ENCODE measurements around the gene TMEM165.
A peak's percentile ranks its signal among the peaks of the same experiment; 100 is the strongest.

GRCh38 chr4:55397520-55398321 lies 2.0 kb downstream of the TMEM165 start:
- no peak for TF ChIP-seq CTCF (tag by site-specific recombination; IDR thresholded peaks at IDR 0.05)
- no peak for TF ChIP-seq ZNF274 (IDR thresholded peaks at IDR 0.05; ENCODE audit: low read length)
- TF ChIP-seq ZNF274 (tag by site-specific recombination; IDR thresholded peaks at IDR 0.05; ENCODE audit: borderline replicate concordance), result no peak
- no peak for TF ChIP-seq ZNF501 (tag by site-specific recombination; IDR thresholded peaks at IDR 0.05)
- peak; percentile 41 for TF ChIP-seq SP2 (tag by site-specific recombination; IDR thresholded peaks at IDR 0.05)
- TF ChIP-seq ZNF24 (tag by site-specific recombination; IDR thresholded peaks at IDR 0.05), result no peak
- no peak for TF ChIP-seq YY1 (tag by site-specific recombination; IDR thresholded peaks at IDR 0.05)
- TF ChIP-seq ZFP37 (tag by site-specific recombination; IDR thresholded peaks at IDR 0.05), result no peak
- TF ChIP-seq ZNF701 (tag by site-specific recombination; IDR thresholded peaks at IDR 0.05), result no peak
- no peak for TF ChIP-seq SALL2 (tag by site-specific recombination; IDR thresholded peaks at IDR 0.05; ENCODE audit: borderline replicate concordance)
- no peak for TF ChIP-seq KLF17 (tag by site-specific recombination; IDR thresholded peaks at IDR 0.05)
- TF ChIP-seq KLF9 (tag by site-specific recombination; IDR thresholded peaks at IDR 0.05; ENCODE audit: low read depth), result no peak; the same call in 1 of the 2 replicates
- no peak for TF ChIP-seq SETDB1 (IDR thresholded peaks at IDR 0.05; ENCODE audit: insufficient read length, low read length)

Data from HEK293 (cell line).